GOT3 (cell line): ENCODE data around the gene ZMYM5.
"Not testable (repeated sequence)": the region's sequence is repeated elsewhere in the genome, so short reads cannot be mapped to it uniquely, and the experiment has no call there.

ENCODE experiments used
- DNase-seq: peaks from one replicate; lab custom pipeline; 2025; ENCODE audit warnings: mixed read lengths; lab: John Stamatoyannopoulos, UW

ZMYM5 gene

GRCh38 chr13:19818223-19818842, 45.1 kb downstream of the ZMYM5 start:
- no peak for DNase-seq

GRCh38 chr13:19817510-19818158, 45.8 kb downstream of the ZMYM5 start:
- no peak for DNase-seq

GRCh38 chr13:19817106-19817505, 46.3 kb downstream of the ZMYM5 start:
- no peak for DNase-seq

- DNase-seq, result not testable (repeated sequence)
These were observed 47.6 kb downstream of the ZMYM5 start for GRCh38 chr13:19815842-19816241.

GRCh38 chr13:19810996-19811881, 52.2 kb downstream of the ZMYM5 start:
- no peak for DNase-seq

GRCh38 chr13:19810151-19810550, 53.3 kb downstream of the ZMYM5 start:
- DNase-seq, result no peak

GRCh38 chr13:19805765-19806164, 57.7 kb downstream of the ZMYM5 start:
- DNase-seq, result no peak

GRCh38 chr13:19795956-19796355, 67.5 kb downstream of the ZMYM5 start:
- no peak for DNase-seq

GRCh38 chr13:19794631-19795030, 68.8 kb downstream of the ZMYM5 start:
- DNase-seq, result no peak

GRCh38 chr13:19791953-19792537, 71.4 kb downstream of the ZMYM5 start:
- no peak for DNase-seq

- DNase-seq, result peak; percentile 77
These were observed 80.4 kb downstream of the ZMYM5 start, which contains the start of gene PSPC1 for GRCh38 chr13:19782727-19783682. Gene PSPC1, minus strand, starts transcription at chr13:19782945. Its CDS starts 188 bp downstream, at chr13:19782757.

- no peak for DNase-seq
These were observed 81.3 kb downstream of the ZMYM5 start for GRCh38 chr13:19782049-19782726.

GRCh38 chr13:19781526-19781925, 81.9 kb downstream of the ZMYM5 start:
- DNase-seq, result no peak

GRCh38 chr13:19780753-19781418, 82.6 kb downstream of the ZMYM5 start:
- not testable (repeated sequence) for DNase-seq
